UCSD-AML1 (cell line): ENCODE data around the gene CTRL.

ENCODE experiments used
- DNase-seq: peaks from one replicate; lab custom pipeline; 2025; ENCODE audit not compliant: unreplicated experiment; lab: John Stamatoyannopoulos, UW

Gene CTRL

GRCh38 chr16:67963292-67963661, 31.6 kb upstream of the CTRL start:
- DNase-seq, result no peak

GRCh38 chr16:67962135-67962534, 30.5 kb upstream of the CTRL start:
- no peak for DNase-seq

GRCh38 chr16:67961551-67961957, 29.9 kb upstream of the CTRL start:
- no peak for DNase-seq

GRCh38 chr16:67959536-67960329, 28.1 kb upstream of the CTRL start:
- DNase-seq, result no peak

- no peak for DNase-seq
These were observed 26.0 kb upstream of the CTRL start for GRCh38 chr16:67957622-67958021.

- no peak for DNase-seq
These were observed 22.9 kb upstream of the CTRL start for GRCh38 chr16:67954421-67955196.

- no peak for DNase-seq
These were observed 22.1 kb upstream of the CTRL start for GRCh38 chr16:67953641-67954375.

- DNase-seq, result no peak
These were observed 19.8 kb upstream of the CTRL start for GRCh38 chr16:67951485-67951884.

- no peak for DNase-seq
These were observed 18.7 kb upstream of the CTRL start for GRCh38 chr16:67950335-67950843.

- no peak for DNase-seq
These were observed 18.0 kb upstream of the CTRL start for GRCh38 chr16:67949645-67950044.

- no peak for DNase-seq
These were observed 16.4 kb upstream of the CTRL start for GRCh38 chr16:67948015-67948414.

- DNase-seq, result no peak
These were observed 15.4 kb upstream of the CTRL start for GRCh38 chr16:67946966-67947558.

GRCh38 chr16:67946128-67946569, 14.5 kb upstream of the CTRL start:
- DNase-seq, result no peak

- no peak for DNase-seq
These were observed 13.8 kb upstream of the CTRL start for GRCh38 chr16:67945392-67945933.

- no peak for DNase-seq
These were observed 13.2 kb upstream of the CTRL start for GRCh38 chr16:67944690-67945391.

- no peak for DNase-seq
These were observed 12.2 kb upstream of the CTRL start, which contains the start of gene LCAT for GRCh38 chr16:67943619-67944504. TSS of gene LCAT (minus strand) at chr16:67944120. CDS start at chr16:67944101, 19 bp downstream.

GRCh38 chr16:67943256-67943618, 11.6 kb upstream of the CTRL start:
- DNase-seq, result no peak

GRCh38 chr16:67942510-67943255, 11.0 kb upstream of the CTRL start:
- DNase-seq, result no peak

- peak; percentile 42 for DNase-seq
These were observed 10.5 kb upstream of the CTRL start for GRCh38 chr16:67942200-67942509.
